ENCODE results near the gene FAM72B.
"Not testable (repeated sequence)": the region's sequence is repeated elsewhere in the genome, so short reads cannot be mapped to it uniquely, and the experiment has no call there.

The FAM72B gene

GRCh38 chr1:121199763-121200162 lies 15.6 kb upstream of the FAM72B start:
- DNase-seq = not testable (repeated sequence)

DNA sequence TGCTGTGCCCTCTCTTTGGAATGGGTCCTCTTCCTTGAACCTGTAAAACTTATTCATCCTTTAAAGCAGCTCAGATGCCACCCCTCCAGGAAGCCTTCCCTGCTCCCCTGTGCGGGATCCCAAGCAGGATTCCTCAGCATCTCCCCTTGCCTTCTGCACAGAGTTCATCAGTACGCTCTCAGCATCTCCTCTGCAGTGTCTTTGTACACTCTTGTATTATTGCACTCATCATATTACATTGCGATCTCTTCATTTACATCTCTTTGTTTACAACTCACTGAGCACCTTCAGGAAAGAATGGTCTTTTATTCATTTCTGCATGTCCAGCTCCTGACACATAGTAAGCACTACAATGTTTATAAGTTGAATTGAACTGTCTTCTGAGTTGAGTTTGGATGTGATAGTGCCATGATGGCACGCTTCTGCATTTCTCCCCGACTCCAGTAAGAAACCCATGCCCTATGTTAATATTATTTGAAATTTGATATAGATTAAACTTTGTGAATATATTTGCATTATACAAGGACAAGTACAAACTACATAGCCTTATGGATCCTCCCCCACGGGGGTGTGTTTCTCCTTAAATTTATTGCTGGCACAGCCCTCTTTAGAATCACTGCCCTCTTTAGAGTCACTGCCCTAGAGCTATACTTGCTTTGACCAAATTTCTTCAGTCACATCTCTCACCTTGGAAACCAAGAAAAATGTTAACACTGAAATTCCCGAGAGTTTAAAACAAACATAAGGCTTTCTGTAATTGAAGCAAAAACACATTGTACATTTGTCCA lies 13.1 kb upstream of the FAM72B start:
- DNase-seq = not testable (repeated sequence)

GRCh38 chr1:121192512-121192911 lies 8.4 kb upstream of the FAM72B start:
- not testable (repeated sequence) for DNase-seq

GRCh38 chr1:121187914-121188313 lies 3.8 kb upstream of the FAM72B start:
- DNase-seq = not testable (repeated sequence)

DNA sequence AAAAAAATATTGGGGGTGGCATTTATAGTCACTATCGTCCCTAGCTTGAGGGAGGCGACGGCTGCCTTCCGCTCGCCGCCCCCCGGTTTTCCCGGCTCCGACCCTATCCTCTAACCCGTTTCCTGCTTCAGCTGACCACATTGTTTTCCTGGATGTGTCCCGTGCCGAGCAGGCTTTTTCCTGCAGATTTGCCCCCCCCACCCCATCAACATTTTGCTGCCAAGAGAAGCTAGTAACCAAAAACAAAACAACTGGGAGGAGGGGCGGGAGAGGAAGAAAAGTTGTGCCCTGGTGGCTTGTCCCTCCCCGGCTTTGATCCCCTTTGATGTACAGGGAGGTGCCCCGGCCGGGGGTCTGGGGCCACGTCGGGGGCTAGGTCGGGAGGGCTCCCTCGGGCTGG lies 2.1 kb upstream of the FAM72B start:
- DNase-seq = not testable (repeated sequence)

DNA sequence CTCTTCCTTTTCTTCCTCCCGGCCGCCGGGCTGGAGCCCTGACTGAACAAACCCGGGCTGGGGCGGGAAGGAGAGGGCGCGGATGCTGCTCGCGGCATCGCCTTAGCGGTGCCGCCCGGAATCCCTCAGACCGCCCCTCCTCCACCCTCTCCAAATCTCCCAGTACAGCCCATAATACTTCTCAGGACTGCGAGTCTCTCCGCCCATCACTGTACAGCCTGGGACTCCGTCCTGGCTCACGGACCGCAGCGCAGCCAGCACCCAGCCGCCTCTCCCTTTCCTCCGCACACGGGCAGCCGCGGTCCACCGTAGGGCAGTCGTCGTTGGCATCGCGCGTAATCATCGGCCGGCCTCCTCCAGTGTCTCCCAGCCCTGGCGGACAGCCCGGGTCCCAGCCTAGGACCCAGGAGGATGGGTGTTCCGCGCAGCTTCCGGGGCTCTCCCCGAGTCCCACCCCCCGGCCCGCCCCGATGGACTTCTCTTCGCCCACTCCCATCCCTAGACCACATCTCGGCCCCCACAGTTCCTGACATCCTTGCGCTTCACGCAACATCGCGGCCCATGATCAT lies 1.1 kb upstream of the FAM72B start:
- DNase-seq = not testable (repeated sequence)

DNA sequence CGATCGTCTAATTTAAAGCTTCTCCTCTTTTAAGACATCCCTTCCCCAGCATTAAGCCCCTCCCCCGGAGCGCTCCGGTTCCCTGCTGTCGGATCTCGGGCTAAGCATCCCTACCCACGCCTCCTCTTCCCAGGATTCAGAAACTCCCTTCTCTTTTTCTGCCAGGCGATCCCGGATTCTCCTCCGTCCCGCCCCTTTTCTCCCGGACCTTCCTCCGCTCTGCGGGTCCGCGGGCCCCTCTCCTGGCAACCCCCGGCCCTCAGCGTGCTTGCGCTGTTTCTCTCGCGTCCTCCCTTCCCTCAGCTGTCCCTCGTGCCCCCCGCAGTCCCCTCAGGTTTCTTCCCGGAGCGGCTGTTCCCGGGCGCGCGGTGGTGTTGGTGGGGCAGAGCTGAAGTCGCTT lies 273 bp downstream of the FAM72B start:
- not testable (repeated sequence) for DNase-seq

- DNase-seq = not testable (repeated sequence)
Observed at GRCh38 chr1:121178197-121178596, 5.9 kb downstream of the FAM72B start.

- DNase-seq = not testable (repeated sequence)
Observed at GRCh38 chr1:121176649-121177048, 7.5 kb downstream of the FAM72B start.

DNA sequence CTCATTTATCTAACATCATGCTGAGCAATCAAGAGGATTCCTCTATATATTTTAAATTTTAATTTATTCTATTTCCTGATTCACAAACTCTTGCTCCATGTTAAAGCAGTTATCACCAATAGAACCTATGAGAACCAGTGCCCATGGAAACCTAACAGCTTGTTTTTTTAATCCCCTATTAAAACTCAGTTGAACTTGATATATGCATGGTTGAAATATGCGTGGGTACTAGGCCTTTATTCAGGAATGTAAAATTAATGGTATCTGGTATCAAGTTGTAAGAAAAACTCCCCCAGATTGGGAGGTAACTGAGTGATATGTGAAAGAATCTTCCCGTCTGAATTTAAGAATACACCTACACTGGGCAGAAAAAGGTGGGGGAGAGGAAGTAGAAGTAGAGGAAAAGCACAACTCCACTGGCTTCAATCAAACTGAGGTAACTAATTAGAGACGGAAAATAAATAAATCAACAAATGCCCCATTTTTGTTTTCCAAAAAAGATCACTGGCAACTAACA lies 15.9 kb downstream of the FAM72B start:
- DNase-seq = not testable (repeated sequence)

DNA sequence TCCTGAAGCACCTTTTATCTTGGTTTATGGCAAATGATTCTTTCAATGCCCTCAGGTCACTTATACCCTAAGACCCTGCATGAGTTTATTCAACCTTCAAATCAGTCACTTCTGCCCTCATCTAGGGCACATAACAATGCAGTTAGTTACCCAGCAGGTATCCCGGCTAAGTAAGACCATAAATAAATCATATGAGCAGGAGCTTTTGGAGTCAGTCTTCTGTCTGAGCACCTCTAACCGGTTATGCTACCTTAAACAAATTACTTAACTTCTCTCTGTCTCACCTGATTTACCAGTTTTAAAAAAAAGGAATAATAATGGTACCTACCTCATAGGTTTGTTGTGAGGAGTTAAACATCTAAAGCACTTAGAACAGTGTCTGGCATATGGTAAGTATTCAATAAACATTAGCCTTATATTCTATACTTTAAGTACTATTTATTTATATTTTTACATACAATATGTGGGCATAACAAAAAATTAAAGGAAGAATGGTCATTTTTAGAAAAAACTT lies 16.9 kb downstream of the FAM72B start:
- DNase-seq = not testable (repeated sequence)

DNA sequence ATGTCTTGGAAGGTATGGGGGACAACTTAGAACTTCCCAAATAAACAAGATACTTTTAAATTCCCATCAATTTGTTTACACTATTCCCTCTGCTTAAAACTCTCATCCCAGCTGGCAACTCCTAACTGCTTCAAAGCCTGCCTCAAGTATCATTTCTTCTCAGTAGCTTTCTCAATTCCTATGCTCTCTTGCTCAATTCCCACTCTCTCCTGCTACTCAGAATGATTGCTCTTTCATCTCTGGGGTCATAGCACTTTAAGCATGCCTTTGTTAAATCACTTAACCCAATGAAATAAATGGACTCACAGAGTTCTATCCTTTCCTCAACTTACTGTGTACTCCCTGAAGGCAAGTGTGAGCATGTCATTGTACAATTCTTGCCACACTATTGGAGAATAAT lies 18.8 kb downstream of the FAM72B start:
- not testable (repeated sequence) for DNase-seq

DNA sequence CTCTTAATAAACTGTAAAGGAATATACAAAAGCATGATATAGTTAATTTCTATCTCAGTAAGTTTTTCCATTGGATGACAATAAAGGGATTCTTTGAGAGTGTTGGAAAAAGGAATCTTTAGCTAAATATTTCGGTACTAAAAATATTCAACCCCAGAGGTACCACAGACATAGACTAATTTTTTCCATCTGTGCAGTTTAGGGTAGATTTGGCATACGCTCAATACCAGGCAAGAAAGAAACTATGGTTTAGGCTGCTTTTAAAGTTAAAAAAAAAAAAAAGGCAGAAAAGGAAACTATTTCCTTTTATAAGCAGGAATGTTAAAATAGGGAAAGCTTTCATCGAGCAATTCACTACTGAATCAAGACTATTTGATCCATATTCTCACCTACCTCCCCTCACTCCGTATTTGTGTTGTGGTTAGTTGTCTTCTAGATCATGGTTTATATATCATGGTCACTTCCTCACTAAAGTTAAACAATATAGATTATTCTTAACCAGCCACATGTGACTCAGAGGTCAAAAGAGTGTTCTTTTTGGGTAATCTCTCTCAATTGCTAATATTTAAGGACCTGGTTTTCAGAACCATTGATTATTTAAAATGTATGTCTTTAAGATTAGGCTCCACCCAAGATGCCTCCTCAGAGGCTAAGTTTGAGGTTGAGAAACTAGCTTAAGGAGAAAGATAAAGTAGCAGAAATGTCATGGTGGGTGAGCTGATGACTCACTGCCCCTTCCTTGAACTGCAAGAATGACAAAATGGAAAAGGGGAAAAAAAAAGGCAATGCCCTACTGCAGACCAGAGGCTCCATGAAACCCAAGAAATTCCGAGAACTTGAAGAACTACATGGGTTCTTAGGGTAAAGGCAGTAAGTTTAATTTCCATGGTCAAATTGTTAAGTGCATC lies 20.0 kb downstream of the FAM72B start:
- not testable (repeated sequence) for DNase-seq

- DNase-seq = not testable (repeated sequence)
Observed at GRCh38 chr1:121161199-121161901, 22.8 kb downstream of the FAM72B start.

- DNase-seq = not testable (repeated sequence)
Observed at GRCh38 chr1:121160118-121160517, 24.0 kb downstream of the FAM72B start.

- DNase-seq = not testable (repeated sequence)
Observed at GRCh38 chr1:121157609-121158008, 26.5 kb downstream of the FAM72B start.

DNA sequence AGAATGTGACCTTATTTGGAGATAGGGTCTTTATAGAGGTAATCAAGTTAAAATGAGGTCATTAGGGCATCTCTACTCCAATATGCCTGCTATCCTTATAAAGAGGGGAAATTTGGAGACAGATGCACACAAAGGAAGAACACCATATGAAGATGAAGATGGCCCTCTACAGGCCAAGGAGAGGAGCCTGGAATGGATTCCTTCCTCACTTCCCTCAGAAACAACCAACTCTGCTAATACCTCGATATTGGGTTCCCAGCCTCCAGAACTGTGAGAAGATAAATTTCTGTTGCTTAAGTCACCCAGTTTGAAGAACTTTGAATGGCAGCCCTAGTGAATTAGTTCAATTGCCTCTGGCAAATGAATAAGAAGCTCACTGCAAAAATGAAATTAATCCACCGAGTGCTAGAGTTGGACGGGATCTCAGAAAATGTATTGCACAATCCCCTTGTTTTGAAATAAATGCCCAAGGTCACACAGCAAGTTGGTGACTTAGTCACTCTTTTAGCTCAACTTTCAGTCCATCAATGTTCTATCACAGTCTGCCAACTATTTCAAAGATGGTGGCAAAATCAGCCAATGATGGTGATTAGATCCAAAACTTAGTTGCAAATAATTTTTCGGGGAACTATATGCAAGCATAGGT lies 27.1 kb downstream of the FAM72B start:
- not testable (repeated sequence) for DNase-seq

- peak in 1 of 2 donors; percentile 0 for DNase-seq
Observed at GRCh38 chr1:121155671-121156358, 28.3 kb downstream of the FAM72B start.

DNA sequence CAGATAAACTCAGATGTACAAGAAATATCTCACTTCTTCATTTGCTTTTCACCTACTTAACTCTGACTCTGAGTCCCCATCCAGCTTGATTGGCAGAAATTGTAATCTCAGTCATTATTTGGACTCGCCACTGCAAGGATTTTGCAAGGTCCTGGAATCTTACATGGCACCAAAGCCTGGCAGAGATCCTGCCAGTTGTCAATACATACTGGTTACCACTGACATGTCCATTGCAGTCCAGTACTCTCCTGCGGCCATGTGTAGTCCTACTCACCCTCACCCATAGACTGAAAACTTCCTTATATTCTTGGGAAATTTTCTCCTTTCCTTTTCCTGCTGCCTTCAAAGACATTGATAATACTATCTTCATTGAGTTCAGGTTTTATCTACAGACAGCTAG lies 29.3 kb downstream of the FAM72B start:
- DNase-seq = not testable (repeated sequence)

GRCh38 chr1:121152788-121153187 lies 31.4 kb downstream of the FAM72B start:
- not testable (repeated sequence) for DNase-seq

- DNase-seq = not testable (repeated sequence)
Observed at GRCh38 chr1:121151294-121151693, 32.8 kb downstream of the FAM72B start.

Data from hippocampal formation (tissue), 2 donors.